ENCODE data around the gene MOB3C. TPM values are rescaled to one million over a fixed set of nuclear protein-coding genes. Genes with fewer than 3 reads are reported as not detected.

MOB3C gene
- total RNA-seq, 2 experiments from 2014 or later = 6.3 to 8.7 TPM

DNA sequence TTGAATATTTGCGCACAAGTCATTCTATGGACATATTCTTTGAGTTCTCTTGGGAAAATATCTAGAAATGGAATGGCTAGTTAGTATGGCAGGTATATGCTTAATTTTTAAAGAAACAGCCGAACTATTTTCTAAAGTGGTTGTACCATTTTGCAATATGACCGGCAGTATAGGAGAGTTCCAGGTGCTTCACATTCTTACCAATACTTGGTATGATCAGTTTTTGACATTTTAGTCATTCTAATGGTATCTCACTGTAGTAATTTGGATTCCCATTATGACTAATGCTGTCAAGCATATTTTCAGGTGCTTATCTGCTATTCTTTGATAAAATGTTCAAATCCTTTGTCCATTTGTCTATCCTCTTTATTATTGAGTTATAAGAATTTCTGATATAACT is 31.0 kb upstream of the MOB3C start:
- H3K36me3 Mint-ChIP-seq (ENCODE audit: low read depth) = peaks cover 41% of the 10 kb centered on the region
- H3K4me1 Mint-ChIP-seq (ENCODE audit: low read depth) = peaks cover 2% of the 10 kb centered on the region
- DNase-seq (no peak), ATAC-seq (no peak)
- ChIA-PET CTCF (no interaction called here), POLR2A (interaction anchor here (0.9 to 1.0 kb wide), 2 partner anchors 8 to 20 kb away, joined by 3 read pairs; no protein-coding TSS in a partner anchor)
- intact Hi-C loops (cut with micrococcal nuclease) = no loop called here
- no peak overlapping the region for H3K4me3 Mint-ChIP-seq
- H3K27ac Mint-ChIP-seq = no peak overlapping the region
- TF ChIP-seq, protein P1, sequence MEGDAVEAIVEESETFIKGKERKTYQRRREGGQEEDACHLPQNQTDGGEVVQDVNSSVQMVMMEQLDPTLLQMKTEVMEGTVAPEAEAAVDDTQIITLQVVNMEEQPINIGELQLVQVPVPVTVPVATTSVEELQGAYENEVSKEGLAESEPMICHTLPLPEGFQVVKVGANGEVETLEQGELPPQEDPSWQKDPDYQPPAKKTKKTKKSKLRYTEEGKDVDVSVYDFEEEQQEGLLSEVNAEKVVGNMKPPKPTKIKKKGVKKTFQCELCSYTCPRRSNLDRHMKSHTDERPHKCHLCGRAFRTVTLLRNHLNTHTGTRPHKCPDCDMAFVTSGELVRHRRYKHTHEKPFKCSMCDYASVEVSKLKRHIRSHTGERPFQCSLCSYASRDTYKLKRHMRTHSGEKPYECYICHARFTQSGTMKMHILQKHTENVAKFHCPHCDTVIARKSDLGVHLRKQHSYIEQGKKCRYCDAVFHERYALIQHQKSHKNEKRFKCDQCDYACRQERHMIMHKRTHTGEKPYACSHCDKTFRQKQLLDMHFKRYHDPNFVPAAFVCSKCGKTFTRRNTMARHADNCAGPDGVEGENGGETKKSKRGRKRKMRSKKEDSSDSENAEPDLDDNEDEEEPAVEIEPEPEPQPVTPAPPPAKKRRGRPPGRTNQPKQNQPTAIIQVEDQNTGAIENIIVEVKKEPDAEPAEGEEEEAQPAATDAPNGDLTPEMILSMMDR (IDR thresholded peaks at IDR 0.05) = no peak
- peaks cover 6% of the 10 kb centered on the region for H3K9me3 Mint-ChIP-seq
- H3K27me3 Mint-ChIP-seq = no peaks in the 10 kb centered on the region

DNA sequence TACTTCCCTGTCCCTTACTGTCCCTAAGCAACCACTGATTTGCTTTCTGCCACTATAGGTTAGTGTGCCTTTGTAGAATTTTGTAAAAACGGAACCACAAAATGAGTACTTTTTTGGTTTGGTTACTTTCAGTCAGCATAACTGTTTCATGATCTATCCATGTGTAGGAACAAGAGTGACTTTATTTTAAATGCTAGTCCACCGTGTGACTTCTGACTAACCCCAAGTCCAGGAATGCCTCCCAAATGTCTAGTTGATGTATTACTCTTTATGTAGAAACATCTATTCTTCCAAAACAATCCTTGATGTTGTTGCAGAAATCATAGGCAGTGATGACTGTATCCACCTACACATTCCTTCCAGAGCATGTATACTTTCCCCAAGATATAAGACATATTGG is 30.2 kb upstream of the MOB3C start:
- Mint-ChIP-seq H3K4me3 (no peak overlapping the region), H3K4me1 (ENCODE audit: low read depth) (peaks cover 2% of the 10 kb centered on the region), H3K27ac (no peak overlapping the region), H3K9me3 (peaks cover 5% of the 10 kb centered on the region), H3K36me3 (ENCODE audit: low read depth) (peaks cover 39% of the 10 kb centered on the region), H3K27me3 (no peaks in the 10 kb centered on the region)
- TF ChIP-seq, protein P1 (IDR thresholded peaks at IDR 0.05) = no peak
- DNase-seq = no peak
- ATAC-seq = no peak
- CTCF ChIA-PET = no interaction called here
- POLR2A ChIA-PET = interaction anchor here (1.0 kb wide), 1 partner anchor 9 kb away, joined by 3 read pairs; no protein-coding TSS in a partner anchor
- intact Hi-C loops (cut with micrococcal nuclease) = no loop called here

DNA sequence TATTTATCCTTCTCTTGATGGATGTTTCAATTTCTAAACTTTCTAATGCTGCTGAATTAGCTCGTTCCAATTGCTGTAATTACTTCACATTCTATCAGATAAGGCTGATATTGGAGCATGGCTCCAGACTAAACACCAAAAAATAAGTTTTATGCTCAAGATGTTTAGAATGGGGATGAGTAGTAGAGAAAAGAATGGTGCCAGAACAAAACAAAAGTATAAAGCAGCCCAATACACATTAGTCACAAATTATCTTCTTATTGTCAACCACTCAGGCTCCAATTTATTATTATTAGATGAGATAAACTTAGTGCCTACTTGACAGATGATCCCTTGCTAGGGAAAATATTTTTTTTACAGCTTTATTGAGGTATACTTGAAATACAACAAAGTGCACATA is 29.7 kb upstream of the MOB3C start:
- DNase-seq (no peak), ATAC-seq (no peak)
- no peak overlapping the region for H3K4me3 Mint-ChIP-seq
- POLR2A ChIA-PET = no interaction called here
- H3K27me3 Mint-ChIP-seq = no peaks in the 10 kb centered on the region
- peaks cover 2% of the 10 kb centered on the region for H3K4me1 Mint-ChIP-seq (ENCODE audit: low read depth)
- TF ChIP-seq, protein P1 (IDR thresholded peaks at IDR 0.05) = no peak
- H3K36me3 Mint-ChIP-seq (ENCODE audit: low read depth) = peaks cover 37% of the 10 kb centered on the region
- CTCF ChIA-PET = no interaction called here
- intact Hi-C loops (cut with micrococcal nuclease) = no loop called here
- H3K9me3 Mint-ChIP-seq = peaks cover 5% of the 10 kb centered on the region
- H3K27ac Mint-ChIP-seq = no peak overlapping the region

DNA sequence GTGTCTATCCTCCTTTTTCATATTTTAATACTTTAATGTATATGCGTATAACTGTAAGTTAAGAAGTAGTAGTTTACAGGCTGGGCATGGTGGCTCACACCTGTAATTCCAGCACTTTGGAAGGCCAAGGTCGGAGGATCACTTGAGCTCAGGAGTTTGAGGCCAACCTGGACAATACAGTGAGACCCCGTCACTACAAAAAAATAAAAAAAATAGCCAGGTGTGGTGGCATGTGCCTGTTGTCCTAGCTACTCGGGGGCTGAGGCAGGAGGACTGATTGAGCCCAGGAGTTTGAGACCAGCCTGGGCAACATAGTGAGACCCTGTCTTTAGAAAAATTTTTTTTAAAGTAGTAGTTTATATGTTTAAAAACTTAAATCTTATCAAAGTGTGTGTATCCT is 29.2 kb upstream of the MOB3C start:
- ChIA-PET CTCF (no interaction called here), POLR2A (no interaction called here)
- peaks cover 37% of the 10 kb centered on the region for H3K36me3 Mint-ChIP-seq (ENCODE audit: low read depth)
- intact Hi-C loops (cut with micrococcal nuclease) = no loop called here
- H3K9me3 Mint-ChIP-seq = peaks cover 5% of the 10 kb centered on the region
- H3K4me3 Mint-ChIP-seq = no peak overlapping the region
- H3K4me1 Mint-ChIP-seq (ENCODE audit: low read depth) = peaks cover 2% of the 10 kb centered on the region
- H3K27me3 Mint-ChIP-seq = no peaks in the 10 kb centered on the region
- DNase-seq = no peak
- H3K27ac Mint-ChIP-seq = no peak overlapping the region
- no peak for ATAC-seq
- TF ChIP-seq, protein P1 (IDR thresholded peaks at IDR 0.05) = no peak

GRCh38 chr1:46643368-46643775 is 26.8 kb upstream of the MOB3C start:
- H3K36me3 Mint-ChIP-seq (ENCODE audit: low read depth) = peaks cover 16% of the 10 kb centered on the region
- H3K4me3 Mint-ChIP-seq = no peak overlapping the region
- intact Hi-C loops (cut with micrococcal nuclease) = no loop called here

More at GRCh38 chr1:46643368-46643775, 26.8 kb upstream of the MOB3C start:
- ChIA-PET POLR2A (no interaction called here), CTCF (no interaction called here)
- Mint-ChIP-seq H3K9me3 (no peaks in the 10 kb centered on the region), H3K4me1 (ENCODE audit: low read depth) (peaks cover 2% of the 10 kb centered on the region), H3K27ac (no peak overlapping the region), H3K27me3 (no peaks in the 10 kb centered on the region)
- ATAC-seq = no peak
- TF ChIP-seq, protein P1 (IDR thresholded peaks at IDR 0.05) = no peak
- DNase-seq = no peak
